ENCODE results near the gene NKG7.

- no peak for TF ChIP-seq CTCF (IDR thresholded peaks at IDR 0.05; ENCODE audit: low read depth, low read length)
- no peak for TF ChIP-seq EZH2phosphoT487 (IDR thresholded peaks at IDR 0.05; ENCODE audit: low read depth)
Observed at GRCh38 chr19:51399231-51399630, 26.8 kb upstream of the NKG7 start.
